Liver (tissue), 9 donors: Measurements from ENCODE around the gene NOVA2. TPM values are rescaled to one million over a fixed set of nuclear protein-coding genes. Genes with fewer than 3 reads are reported as not detected.

ENCODE experiments used
- DNase-seq: peaks from one replicate; pipeline ENCODE4 v3.0.0-alpha.2; 2017; ENCODE audit warnings: low spot score
- H3K27ac ChIP-seq, 2 donors: one replicate each; pipeline ENCODE4 v1.7.0; 2013; ENCODE audit warnings: inconsistent platforms in 2 of 2, low read length in 2 of 2, control low read depth in 1 of 2, low read depth in 1 of 2, mild to moderate bottlenecking in 1 of 2
- H3K27me3 ChIP-seq, 4 donors: one replicate each; pipeline versions ENCODE4 v1.6.1 to v1.7.0; 2013; ENCODE audit warnings: low read length in 3 of 4, inconsistent platforms in 1 of 4, mild to moderate bottlenecking in 1 of 4, moderate library complexity in 1 of 4; ENCODE audit not compliant: control insufficient read depth in 4 of 4, insufficient read depth in 4 of 4
- H3K36me3 ChIP-seq, 4 donors: one replicate each; pipeline versions ENCODE4 v1.6.1 to v1.7.0; 2013; ENCODE audit warnings: low read length in 3 of 4, mild to moderate bottlenecking in 3 of 4, low read depth in 1 of 4, moderate library complexity in 1 of 4; ENCODE audit not compliant: control insufficient read depth in 4 of 4, insufficient read depth in 3 of 4
- H3K4me1 ChIP-seq, 4 donors: one replicate each; pipeline versions ENCODE4 v1.6.1 to v1.7.0; 2013; ENCODE audit warnings: low read length in 3 of 4, mild to moderate bottlenecking in 3 of 4, moderate library complexity in 1 of 4; ENCODE audit not compliant: control insufficient read depth in 4 of 4, insufficient read depth in 4 of 4
- H3K4me3 ChIP-seq, 3 donors: one replicate each; pipeline versions ENCODE4 v1.6.1 to v1.7.0; 2013; ENCODE audit warnings: low read length in 3 of 3, control low read depth in 1 of 3, low read depth in 1 of 3, mild to moderate bottlenecking in 1 of 3
- H3K9ac ChIP-seq, 2 donors: one replicate each; pipeline ENCODE4 v1.7.0; 2013; ENCODE audit warnings: low read length in 2 of 2, mild to moderate bottlenecking in 2 of 2, moderate library complexity in 2 of 2, control low read depth in 1 of 2, low read depth in 1 of 2
- H3K9me3 ChIP-seq, 4 donors: one replicate each; pipeline versions ENCODE4 v1.6.1 to v1.7.0; 2013; ENCODE audit warnings: low read length in 3 of 4; ENCODE audit not compliant: control insufficient read depth in 4 of 4
- EGR1 ChIP-seq, 2 donors: IDR thresholded peaks; 2 replicates each; pipeline ENCODE4 v1.6.1; 2016 to 2018; ENCODE audit warnings: antibody characterized with exemption in 2 of 2, low read depth in 2 of 2
- FOXA1 ChIP-seq: IDR thresholded peaks from 2 replicates; pipeline ENCODE4 v1.6.1; 2016; ENCODE audit warnings: antibody characterized with exemption
- GABPA ChIP-seq, 2 donors: IDR thresholded peaks in 1 of 2; conservative IDR thresholded peaks in 1 of 2; 2 replicates each; pipeline ENCODE4 v1.6.1; 2016; ENCODE audit warnings: antibody characterized with exemption in 2 of 2, mild to moderate bottlenecking in 1 of 2, moderate library complexity in 1 of 2
- HNF4A ChIP-seq, 2 donors: conservative IDR thresholded peaks; 2 replicates each; pipeline ENCODE4 v1.6.1; 2016; ENCODE audit warnings: antibody characterized with exemption in 2 of 2, mild to moderate bottlenecking in 2 of 2
- HNF4G ChIP-seq: IDR thresholded peaks from 2 replicates; pipeline ENCODE4 v1.6.1; 2016; ENCODE audit warnings: antibody characterized with exemption
- JUND ChIP-seq, 2 donors: IDR thresholded peaks; 2 replicates each; pipeline ENCODE4 v1.6.1; 2016; ENCODE audit warnings: antibody characterized with exemption in 2 of 2
- NR2F2 ChIP-seq: IDR thresholded peaks from 2 replicates; pipeline ENCODE4 v1.6.1; 2016; ENCODE audit warnings: antibody characterized with exemption
- RAD21 ChIP-seq, 2 donors: IDR thresholded peaks; 2 replicates each; pipeline ENCODE4 v1.6.1; 2016; ENCODE audit warnings: antibody characterized with exemption in 2 of 2, mild to moderate bottlenecking in 2 of 2
- RXRA ChIP-seq, 2 donors: IDR thresholded peaks; 2 replicates each; pipeline ENCODE4 v1.6.1; 2017 to 2018; ENCODE audit warnings: antibody characterized with exemption in 2 of 2, mild to moderate bottlenecking in 1 of 2
- TAF1 ChIP-seq: conservative IDR thresholded peaks from 2 replicates; pipeline ENCODE4 v1.6.1; 2016; ENCODE audit warnings: antibody characterized with exemption, mild to moderate bottlenecking
- YY1 ChIP-seq: IDR thresholded peaks from 2 replicates; pipeline ENCODE4 v1.6.1; 2016; ENCODE audit warnings: antibody characterized with exemption, mild to moderate bottlenecking
- ZBTB33 ChIP-seq: IDR thresholded peaks from 2 replicates; pipeline ENCODE4 v1.6.1; 2016; ENCODE audit warnings: antibody characterized with exemption
- WGBS: extraction: QIAGEN DNeasy Blood & Tissue Kit; methylation state at CpG from one replicate; pipeline ENCODE4 v1.1.7; 2013; 5-methylcytosine and 5-hydroxymethylcytosine counted together
- polyA plus RNA-seq, 2 donors: library from polyadenylated mRNA; stranded (reverse) in 1 of 2; unstranded in 1 of 2; fragments of 200-250 nt in 1 of 2; fragments of >200 nt in 1 of 2; fragmentation: Nextera tagmentation in 1 of 2; extraction: Ambion mirVana in 1 of 2; gene quantifications; one replicate each; pipeline versions ENCODE4 v1.2.1 to v1.2.3, GENCODE V29; 2013 to 2015
- total RNA-seq, 2 donors: library from RNA; depleted of rRNA; stranded (reverse); fragments of >200 nt; gene quantifications; one replicate each; pipeline ENCODE4 v1.2.3, GENCODE V29; 2014
- TF ChIP-seq, protein P1 (sequence below): IDR thresholded peaks from 2 replicates; pipeline ENCODE4 v1.6.1; 2016; ENCODE audit warnings: antibody characterized with exemption
- TF ChIP-seq, protein P2 (sequence below): fragments of 150-350 bp; IDR thresholded peaks from 2 replicates; pipeline ENCODE4 v1.5.1; 2017; ENCODE audit warnings: improper control_type of control experiment, low read depth, low read length; ENCODE audit not compliant: missing input control
- TF ChIP-seq, protein P3 (sequence below): IDR thresholded peaks from 2 replicates; pipeline ENCODE4 v1.6.1; 2016; ENCODE audit warnings: antibody characterized with exemption
- donor health status: healthy.
- donor health status: healthy.
- donor health status: healthy.
- donor health status: healthy.
- donor health status: healthy.

The NOVA2 gene
- total and polyA plus RNA-seq, 4 donors = 0.31 to 1.6 (median 0.42) TPM

GRCh38 chr19:45890877-45891276 is 82.8 kb downstream of the NOVA2 start:
- H3K9ac ChIP-seq = no peak overlapping the region
- H3K4me1 ChIP-seq = peaks cover 0 to 13% (median 6%) of the 10 kb centered on the region in 4 donors
- H3K27me3 ChIP-seq = no peaks in the 10 kb centered on the region
- no peaks in the 10 kb centered on the region for H3K9me3 ChIP-seq
- H3K36me3 ChIP-seq = peaks cover 0 to 6% (median under 1%) of the 10 kb centered on the region in 4 donors
- no peak overlapping the region for H3K4me3 ChIP-seq
- no peak for TF ChIP-seq ZBTB33
- TF ChIP-seq HNF4G = no peak
- WGBS = 96% methylated on average over 17 of the region's 17 CpGs
- DNase-seq = no peak
- H3K27ac ChIP-seq = no peak overlapping the region

DNA sequence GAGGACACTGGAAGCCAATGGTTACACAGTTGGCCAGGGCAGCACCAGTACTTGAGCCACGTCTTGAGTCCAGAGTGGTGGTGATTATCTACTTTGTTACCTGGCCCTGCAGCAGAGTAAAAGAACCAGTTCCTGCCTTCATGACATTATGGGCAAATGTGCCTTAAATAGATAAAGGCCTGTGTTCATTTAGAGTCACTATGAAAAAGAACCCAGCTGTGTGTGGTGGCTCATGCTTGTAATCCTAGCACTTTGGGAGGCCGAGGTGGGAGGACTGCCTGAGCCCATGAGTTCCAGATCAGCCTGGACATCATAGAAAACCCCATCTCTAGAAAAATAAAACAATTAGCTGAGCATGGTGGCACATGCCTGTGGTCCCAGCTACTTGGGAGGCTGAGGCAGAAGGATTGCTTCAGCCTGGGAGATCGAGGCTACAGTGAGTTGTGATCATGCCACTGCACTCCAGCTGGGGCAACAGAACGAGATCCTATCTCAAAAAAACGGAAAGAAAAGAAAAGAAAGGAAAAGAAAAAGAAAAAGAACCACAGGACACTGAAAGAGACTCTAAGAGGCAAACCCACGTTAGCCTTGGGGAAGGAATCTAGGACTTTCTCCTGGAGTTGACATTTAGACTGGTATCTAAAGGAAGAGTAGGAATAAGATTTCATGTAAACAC is 84.3 kb downstream of the NOVA2 start:
- Histone ChIP-seq H3K27ac (no peak overlapping the region), H3K9ac (no peak overlapping the region), H3K27me3 (no peaks in the 10 kb centered on the region), H3K9me3 (no peaks in the 10 kb centered on the region), H3K36me3 (no peaks in the 10 kb centered on the region), H3K4me3 (no peak overlapping the region), H3K4me1 (peaks cover 8 to 26% (median 17%) of the 10 kb centered on the region in 4 donors)
- WGBS = 74% methylated on average over 6 of the region's 6 CpGs
- no peak for TF ChIP-seq FOXA1
- no peak for TF ChIP-seq HNF4G
- no peak for TF ChIP-seq YY1
- TF ChIP-seq RAD21 (IDR thresholded peaks at IDR 0.05) = no peak
- no peak for TF ChIP-seq TAF1
- no peak for TF ChIP-seq HNF4A (conservative IDR thresholded peaks at IDR 0.05)
- no peak for TF ChIP-seq NR2F2
- no peak for TF ChIP-seq RXRA (IDR thresholded peaks at IDR 0.05)
- TF ChIP-seq, protein P1, sequence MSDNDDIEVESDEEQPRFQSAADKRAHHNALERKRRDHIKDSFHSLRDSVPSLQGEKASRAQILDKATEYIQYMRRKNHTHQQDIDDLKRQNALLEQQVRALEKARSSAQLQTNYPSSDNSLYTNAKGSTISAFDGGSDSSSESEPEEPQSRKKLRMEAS = no peak
- no peak for TF ChIP-seq JUND (IDR thresholded peaks at IDR 0.05)
- TF ChIP-seq, protein P2, sequence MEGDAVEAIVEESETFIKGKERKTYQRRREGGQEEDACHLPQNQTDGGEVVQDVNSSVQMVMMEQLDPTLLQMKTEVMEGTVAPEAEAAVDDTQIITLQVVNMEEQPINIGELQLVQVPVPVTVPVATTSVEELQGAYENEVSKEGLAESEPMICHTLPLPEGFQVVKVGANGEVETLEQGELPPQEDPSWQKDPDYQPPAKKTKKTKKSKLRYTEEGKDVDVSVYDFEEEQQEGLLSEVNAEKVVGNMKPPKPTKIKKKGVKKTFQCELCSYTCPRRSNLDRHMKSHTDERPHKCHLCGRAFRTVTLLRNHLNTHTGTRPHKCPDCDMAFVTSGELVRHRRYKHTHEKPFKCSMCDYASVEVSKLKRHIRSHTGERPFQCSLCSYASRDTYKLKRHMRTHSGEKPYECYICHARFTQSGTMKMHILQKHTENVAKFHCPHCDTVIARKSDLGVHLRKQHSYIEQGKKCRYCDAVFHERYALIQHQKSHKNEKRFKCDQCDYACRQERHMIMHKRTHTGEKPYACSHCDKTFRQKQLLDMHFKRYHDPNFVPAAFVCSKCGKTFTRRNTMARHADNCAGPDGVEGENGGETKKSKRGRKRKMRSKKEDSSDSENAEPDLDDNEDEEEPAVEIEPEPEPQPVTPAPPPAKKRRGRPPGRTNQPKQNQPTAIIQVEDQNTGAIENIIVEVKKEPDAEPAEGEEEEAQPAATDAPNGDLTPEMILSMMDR = no peak
- TF ChIP-seq EGR1 (IDR thresholded peaks at IDR 0.05; ENCODE audit: low read depth in 2 of 2) = no peak
- TF ChIP-seq GABPA (IDR thresholded peaks at IDR 0.05 in 1 of 2, conservative IDR thresholded peaks at IDR 0.05 in 1 of 2) = no peak
- TF ChIP-seq, protein P3, sequence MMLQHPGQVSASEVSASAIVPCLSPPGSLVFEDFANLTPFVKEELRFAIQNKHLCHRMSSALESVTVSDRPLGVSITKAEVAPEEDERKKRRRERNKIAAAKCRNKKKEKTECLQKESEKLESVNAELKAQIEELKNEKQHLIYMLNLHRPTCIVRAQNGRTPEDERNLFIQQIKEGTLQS = no peak
- no peak for TF ChIP-seq ZBTB33
- DNase-seq = no peak
